ENCODE data around the gene BIRC3. TPM values are rescaled to one million over a fixed set of nuclear protein-coding genes. Genes with fewer than 3 reads are reported as not detected.

BIRC3 gene
- polyA plus RNA-seq, 2 of the 4 experiments (the other 2 are of a cell fraction) = 11.3 to 17.5 TPM

- ChIA-PET POLR2A (no interaction called here), CTCF (no interaction called here)
- Histone ChIP-seq H3K4me1 (0 out of 3 replicates have a peak, but pooled peaks cover 4% of the 10 kb centered on the region), H3K4me3 (no peak overlapping the region), H3K27ac (no peak overlapping the region), H3K4me2 (no peak overlapping the region), H3K9me3 (no peaks in the 10 kb centered on the region)
- ATAC-seq (no peak), FAIRE-seq (no peak), DNase-seq (ENCODE audit: low read depth in 1 of 2, low spot score in 1 of 2) (no peak)
- 81% methylated on average over 2 of the region's 2 CpGs for WGBS (ENCODE audit: missing lambda C conversion rate)
- TF ChIP-seq PHF8 (IDR thresholded peaks at IDR 0.05; ENCODE audit: borderline replicate concordance, low read depth) = no peak
These were observed 60.6 kb downstream of the BIRC3 start for GRCh38 chr11:102377891-102378290.

- no peak for DNase-seq (ENCODE audit: low read depth in 1 of 2, low spot score in 1 of 2)
- H3K4me1 ChIP-seq = 0 out of 3 replicates have a peak, but pooled peaks cover 4% of the 10 kb centered on the region
- CTCF ChIA-PET = interaction anchor here (1.0 to 1.1 kb wide), 2 partner anchors 12 to 37 kb away, joined by 4 to 5 read pairs; no protein-coding TSS in a partner anchor
- POLR2A ChIA-PET = no interaction called here
- FAIRE-seq = no peak
- no peaks in the 10 kb centered on the region for H3K9me3 ChIP-seq
- H3K27ac ChIP-seq = no peak overlapping the region
- ATAC-seq = no peak
- no peak overlapping the region for H3K4me2 ChIP-seq
- TF ChIP-seq E2F6 (IDR thresholded peaks at IDR 0.05; ENCODE audit: borderline replicate concordance, low read depth) (no peak), JUNB (IDR thresholded peaks at IDR 0.05) (no peak), NFE2L2 (conservative IDR thresholded peaks at IDR 0.05; ENCODE audit: low read length) (no peak), KDM1A (IDR thresholded peaks at IDR 0.05; ENCODE audit: low read depth) (no peak), MAX (IDR thresholded peaks at IDR 0.05) (no peak), MAFK (IDR thresholded peaks at IDR 0.05; ENCODE audit: partially characterized antibody) (no peak), NR3C1 (IDR thresholded peaks at IDR 0.05) (no peak)
- no peak overlapping the region for H3K4me3 ChIP-seq
These were observed 61.5 kb downstream of the BIRC3 start for GRCh38 chr11:102378818-102379217.

- Histone ChIP-seq H3K27ac (no peak overlapping the region), H3K9me3 (no peaks in the 10 kb centered on the region), H3K4me2 (no peak overlapping the region), H3K4me3 (no peak overlapping the region), H3K4me1 (0 out of 3 replicates have a peak, but pooled peaks cover 2% of the 10 kb centered on the region)
- no peak for ATAC-seq
- FAIRE-seq = no peak
- 88% methylated on average over 3 of the region's 3 CpGs for WGBS (ENCODE audit: missing lambda C conversion rate)
- TF ChIP-seq CBX2 (IDR thresholded peaks at IDR 0.05; ENCODE audit: borderline replicate concordance, low read depth) (no peak), HOXB5 (CRISPR knock-in tag; IDR thresholded peaks at IDR 0.05) (no peak), SREBF2 (IDR thresholded peaks at IDR 0.05) (no peak), KDM1A (IDR thresholded peaks at IDR 0.05; ENCODE audit: low read depth) (no peak), ZNF302 (CRISPR knock-in tag; IDR thresholded peaks at IDR 0.05) (no peak), PBX3 (IDR thresholded peaks at IDR 0.05) (no peak), CBX8 (IDR thresholded peaks at IDR 0.05) (no peak), PHF8 (IDR thresholded peaks at IDR 0.05; ENCODE audit: borderline replicate concordance, low read depth) (no peak), EHMT2 (IDR thresholded peaks at IDR 0.05; ENCODE audit: low read depth) (no peak), RAD21 (conservative IDR thresholded peaks at IDR 0.05 in 1 of 2, IDR thresholded peaks at IDR 0.05 in 1 of 2) (no peak), CTCF (IDR thresholded peaks at IDR 0.05) (no peak), NR3C1 (IDR thresholded peaks at IDR 0.05) (no peak), USF2 (IDR thresholded peaks at IDR 0.05) (no peak), MAFK (IDR thresholded peaks at IDR 0.05; ENCODE audit: partially characterized antibody) (no peak), FOSB (CRISPR knock-in tag; IDR thresholded peaks at IDR 0.05) (no peak), CEBPB (IDR thresholded peaks at IDR 0.05) (no peak)
- ChIA-PET POLR2A (no interaction called here), CTCF (interaction anchor here (0.5 to 2.8 kb wide), 3 partner anchors 9 to 49 kb away, joined by 3 to 14 read pairs (median 13); no protein-coding TSS in a partner anchor)
- no peak for DNase-seq (ENCODE audit: low read depth in 1 of 2, low spot score in 1 of 2)
These were observed 65.1 kb downstream of the BIRC3 start for GRCh38 chr11:102382384-102382783.
